Kidney (tissue), 14 donors: Measurements from ENCODE around the gene TMEM198. TPM values are rescaled to one million over a fixed set of nuclear protein-coding genes. Genes with fewer than 3 reads are reported as not detected.
A peak's percentile ranks its signal among the peaks of the same experiment; 100 is the strongest.

ENCODE experiments used
- DNase-seq, 5 donors: peaks; one replicate each; pipeline ENCODE4 v3.0.0-alpha.2; 2013 to 2020
- FAIRE-seq: peaks from 2 replicates; lab custom pipeline; 2012; peaks lifted over from hg19 to GRCh38; lab: Jason Lieb, UNC
- H3K27ac ChIP-seq, 2 donors: one replicate each; pipeline ENCODE4 v1.7.0; 2013; ENCODE audit warnings: low read depth in 2 of 2, low read length in 2 of 2, inconsistent platforms in 1 of 2
- H3K27me3 ChIP-seq: one replicate; pipeline ENCODE4 v1.7.1; 2013; ENCODE audit warnings: low read length, inconsistent platforms; ENCODE audit not compliant: control insufficient read depth, insufficient read depth
- H3K36me3 ChIP-seq, 3 donors: one replicate each; pipeline versions ENCODE4 v1.7.0 to v1.7.1; 2013; ENCODE audit warnings: low read length in 3 of 3, control low read depth in 1 of 3, inconsistent platforms in 1 of 3; ENCODE audit not compliant: insufficient read depth in 3 of 3, control insufficient read depth in 2 of 3
- H3K4me1 ChIP-seq, 3 donors: one replicate each; pipeline versions ENCODE4 v1.7.0 to v1.7.1; 2013; ENCODE audit warnings: low read length in 3 of 3, inconsistent platforms in 1 of 3, low read depth in 1 of 3; ENCODE audit not compliant: control insufficient read depth in 2 of 3, insufficient read depth in 2 of 3
- H3K4me3 ChIP-seq, 3 donors: one replicate each; pipeline versions ENCODE4 v1.7.0 to v1.8.1; 2013; ENCODE audit warnings: low read length in 3 of 3, control low read depth in 1 of 3, inconsistent platforms in 1 of 3
- H3K9ac ChIP-seq, 3 donors: one replicate each; pipeline versions ENCODE4 v1.7.0 to v1.7.1; 2013; ENCODE audit warnings: low read length in 3 of 3, control low read depth in 1 of 3, inconsistent platforms in 1 of 3
- H3K9me3 ChIP-seq, 3 donors: one replicate each; pipeline versions ENCODE4 v1.7.0 to v1.7.1; 2013; ENCODE audit warnings: low read length in 3 of 3, control low read depth in 1 of 3, inconsistent platforms in 1 of 3; ENCODE audit not compliant: control insufficient read depth in 2 of 3, insufficient read depth in 1 of 3
- intact Hi-C: fragments of 100-400 bp; cut with DNase I; formaldehyde crosslinking; loops from one replicate; pipeline ENCODE4 v1.11.1; 2022
- polyA plus RNA-seq: library from polyadenylated mRNA; stranded (reverse); fragments of 350-450 nt; fragmentation: Illumina TruSeq; extraction: RNeasy Lipid Tissue Mini Kit (QIAGEN cat#74804); gene quantifications from one replicate; pipeline ENCODE4 v1.2.3, GENCODE V29; 2014; ENCODE audit warnings: low read depth, low replicate concordance; ENCODE audit not compliant: insufficient read depth
- total RNA-seq: library from RNA; stranded (reverse); fragmentation: NEBNext Ultra II Directional; extraction: Animal tissue kit (Norgen Biotek cat#: 25700); gene quantifications from one replicate; pipeline ENCODE4 v1.2.1, GENCODE V29; 2021
- TF ChIP-seq, protein P1 (sequence below): IDR thresholded peaks from 3 replicates; pipeline ENCODE4 v1.5.1; 2012; ENCODE audit warnings: mild to moderate bottlenecking, moderate library complexity, borderline replicate concordance; ENCODE audit not compliant: insufficient read depth; ENCODE audit errors: extremely low read depth
- donor health status: control.
- donor health status: control.
- donor health status: control.
- donor health status: control.
- donor health status: control.
- donor health status: DM: yes; HTN: yes; CAD: no.
- donor health status: Normal renal cell carcinoma (clear cell type).

Gene TMEM198
- total and polyA plus RNA-seq, 2 donors from 2014 or later = 4.2 to 4.5 TPM

DNA sequence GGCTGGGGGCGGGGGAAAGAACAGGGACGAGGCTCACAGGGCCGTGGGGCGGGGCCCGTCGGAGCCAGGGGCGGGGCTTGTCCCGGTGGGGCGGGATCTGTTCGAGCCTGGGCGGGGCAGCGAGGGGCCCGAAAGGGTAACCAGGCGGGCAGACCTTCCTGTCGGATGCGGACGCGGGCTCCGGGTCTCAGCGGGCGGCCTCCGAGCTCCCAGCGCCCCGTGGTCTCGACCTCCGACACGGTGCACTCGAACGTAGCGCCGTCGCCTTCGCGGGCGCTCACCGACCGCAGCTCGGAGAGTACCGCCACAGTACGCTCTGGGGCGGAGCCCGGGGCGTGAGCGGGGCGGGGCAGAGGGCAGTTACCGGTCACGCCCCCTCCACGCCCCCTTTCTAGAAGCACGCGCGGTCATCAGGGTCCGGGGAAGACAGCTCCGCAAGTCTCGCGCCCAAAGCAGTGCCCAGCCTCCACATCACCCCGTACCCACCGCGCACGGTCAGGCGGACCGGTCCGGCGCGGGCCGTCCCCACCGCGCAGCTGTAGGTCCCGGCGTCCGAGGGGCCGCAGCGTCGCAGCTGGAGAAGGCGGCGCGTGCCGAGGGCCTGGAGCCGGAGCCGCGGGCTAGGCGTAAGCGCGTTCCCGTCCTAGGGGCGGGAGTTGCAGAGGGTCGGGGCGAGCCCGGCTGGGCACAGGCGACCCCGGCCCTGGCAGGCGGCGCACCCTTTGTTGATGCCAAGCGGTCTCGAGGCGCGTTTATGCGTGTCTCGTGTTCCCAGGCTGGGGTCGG lies 8.7 kb downstream of the TMEM198 start:
- Histone ChIP-seq H3K27me3 (no peaks in the 10 kb centered on the region), H3K4me1 (peaks cover 0 to 12% (median 0%) of the 10 kb centered on the region in 3 donors), H3K9me3 (no peaks in the 10 kb centered on the region), H3K9ac (peak overlapping the region in 1 of 3 donors; percentile 43), H3K36me3 (no peaks in the 10 kb centered on the region), H3K27ac (no peak overlapping the region), H3K4me3 (peak overlapping the region; percentile 57 to 60 (median 58))
- intact Hi-C loops = no loop called here
- TF ChIP-seq, protein P1, sequence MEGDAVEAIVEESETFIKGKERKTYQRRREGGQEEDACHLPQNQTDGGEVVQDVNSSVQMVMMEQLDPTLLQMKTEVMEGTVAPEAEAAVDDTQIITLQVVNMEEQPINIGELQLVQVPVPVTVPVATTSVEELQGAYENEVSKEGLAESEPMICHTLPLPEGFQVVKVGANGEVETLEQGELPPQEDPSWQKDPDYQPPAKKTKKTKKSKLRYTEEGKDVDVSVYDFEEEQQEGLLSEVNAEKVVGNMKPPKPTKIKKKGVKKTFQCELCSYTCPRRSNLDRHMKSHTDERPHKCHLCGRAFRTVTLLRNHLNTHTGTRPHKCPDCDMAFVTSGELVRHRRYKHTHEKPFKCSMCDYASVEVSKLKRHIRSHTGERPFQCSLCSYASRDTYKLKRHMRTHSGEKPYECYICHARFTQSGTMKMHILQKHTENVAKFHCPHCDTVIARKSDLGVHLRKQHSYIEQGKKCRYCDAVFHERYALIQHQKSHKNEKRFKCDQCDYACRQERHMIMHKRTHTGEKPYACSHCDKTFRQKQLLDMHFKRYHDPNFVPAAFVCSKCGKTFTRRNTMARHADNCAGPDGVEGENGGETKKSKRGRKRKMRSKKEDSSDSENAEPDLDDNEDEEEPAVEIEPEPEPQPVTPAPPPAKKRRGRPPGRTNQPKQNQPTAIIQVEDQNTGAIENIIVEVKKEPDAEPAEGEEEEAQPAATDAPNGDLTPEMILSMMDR = no peak
- DNase-seq = peak; percentile 93 to 97 (median 94)
- no peak for FAIRE-seq

- FAIRE-seq = no peak
These were observed 9.3 kb downstream of the TMEM198 start for GRCh38 chr2:219553168-219553417.

GRCh38 chr2:219553463-219553963 lies 9.7 kb downstream of the TMEM198 start:
- peaks cover 0 to 12% (median 0%) of the 10 kb centered on the region in 3 donors for H3K4me1 ChIP-seq
- peak in 1 of 5 donors; percentile 67 for DNase-seq
- no peaks in the 10 kb centered on the region for H3K9me3 ChIP-seq
- H3K36me3 ChIP-seq = no peaks in the 10 kb centered on the region
- FAIRE-seq = no peak
- intact Hi-C loops = no loop called here
- H3K27me3 ChIP-seq = no peaks in the 10 kb centered on the region
- no peak overlapping the region for H3K27ac ChIP-seq
- H3K9ac ChIP-seq = no peak overlapping the region
- TF ChIP-seq, protein P1 = no peak
- H3K4me3 ChIP-seq = no peak overlapping the region

More at GRCh38 chr2:219553168-219553417, 9.3 kb downstream of the TMEM198 start:
- H3K9me3 ChIP-seq = no peaks in the 10 kb centered on the region
- intact Hi-C loops = no loop called here
- H3K4me3 ChIP-seq = peak overlapping the region in 1 of 3 donors; percentile 57
- peak overlapping the region in 1 of 3 donors; percentile 43 for H3K9ac ChIP-seq
- TF ChIP-seq, protein P1 = no peak
- peaks cover 0 to 12% (median 0%) of the 10 kb centered on the region in 3 donors for H3K4me1 ChIP-seq
- no peak for DNase-seq
- H3K27me3 ChIP-seq = no peaks in the 10 kb centered on the region
- H3K27ac ChIP-seq = no peak overlapping the region
- H3K36me3 ChIP-seq = no peaks in the 10 kb centered on the region
